Endothelial cell of umbilical vein (primary cell): Measurements from ENCODE around the gene MARVELD1.

ENCODE experiments used
- CTCF ChIP-seq, 2 donors: IDR thresholded peaks; 1 replicate in 1 of 2; 2 replicates in 1 of 2; pipeline ENCODE4 v1.5.1; 2011; ENCODE audit warnings: low read length in 2 of 2, mild to moderate bottlenecking in 2 of 2, moderate library complexity in 2 of 2, control low read depth in 1 of 2, inconsistent platforms in 1 of 2, low read depth in 1 of 2; ENCODE audit not compliant: insufficient read depth in 1 of 2; ENCODE audit errors: extremely low read depth in 1 of 2
- EZH2 ChIP-seq: IDR thresholded peaks from 2 replicates; pipeline ENCODE4 v1.6.1; 2012; ENCODE audit warnings: borderline replicate concordance, low read depth, mild to moderate bottlenecking, moderate library complexity, low read length, inconsistent platforms; ENCODE audit not compliant: severe bottlenecking
- GATA2 ChIP-seq: IDR thresholded peaks from 2 replicates; pipeline ENCODE4 v1.7.0; 2011; ENCODE audit warnings: low read depth, mild to moderate bottlenecking, moderate library complexity, mixed read lengths, low read length; ENCODE audit not compliant: insufficient read length, insufficient read depth
- JUN ChIP-seq: IDR thresholded peaks from 2 replicates; pipeline ENCODE4 v1.6.1; 2011; ENCODE audit warnings: borderline replicate concordance, low read depth; ENCODE audit not compliant: insufficient read length, insufficient read depth
- MAX ChIP-seq: IDR thresholded peaks from 2 replicates; pipeline ENCODE4 v1.6.1; 2011; ENCODE audit not compliant: insufficient read depth, insufficient read length
- MYC ChIP-seq: IDR thresholded peaks from one replicate; pipeline ENCODE4 v1.6.1; 2011; ENCODE audit warnings: mild to moderate bottlenecking, low read depth, low read length
- POLR2A ChIP-seq: IDR thresholded peaks from 2 replicates; pipeline ENCODE4 v1.6.1; 2012; ENCODE audit warnings: low read depth, mild to moderate bottlenecking, control low read depth, low read length
- POLR2AphosphoS5 ChIP-seq: IDR thresholded peaks from 2 replicates; pipeline ENCODE4 v1.6.1; 2012; ENCODE audit warnings: low read depth, mild to moderate bottlenecking, control low read depth, low read length, moderate library complexity; ENCODE audit not compliant: insufficient read depth

GRCh38 chr10:97676770-97677581 lies 36.6 kb upstream of the MARVELD1 start:
- peak; percentile 78 to 80 for TF ChIP-seq CTCF (IDR thresholded peaks at IDR 0.05; ENCODE audit: extremely low read depth in 1 of 2, insufficient read depth in 1 of 2, low read depth in 1 of 2, low read length in 2 of 2)
- TF ChIP-seq EZH2, result no peak
- TF ChIP-seq POLR2AphosphoS5, result no peak
- peak; percentile 15 for TF ChIP-seq POLR2A
- TF ChIP-seq MAX, result no peak
- no peak for TF ChIP-seq MYC
- no peak for TF ChIP-seq JUN
- TF ChIP-seq GATA2, result no peak
